AG09309 (cell line): ENCODE data around the gene ADPRH.

ENCODE experiments used
- DNase-seq: peaks from one replicate; pipeline ENCODE4 v3.0.0-alpha.2; 2010; ENCODE audit warnings: low read depth
- H3K4me3 ChIP-seq: 2 replicates; pipeline ENCODE4 v1.5.1; 2011; ENCODE audit warnings: mild to moderate bottlenecking, low read depth, low read length, moderate library complexity; ENCODE audit not compliant: control insufficient read depth
- TF ChIP-seq, protein P1 (sequence below): IDR thresholded peaks from 2 replicates; pipeline ENCODE4 v1.5.1; 2011; ENCODE audit warnings: mild to moderate bottlenecking, low read depth, low read length, inconsistent platforms; ENCODE audit not compliant: insufficient read depth, control insufficient read depth; ENCODE audit errors: missing control alignments

ADPRH gene

DNA sequence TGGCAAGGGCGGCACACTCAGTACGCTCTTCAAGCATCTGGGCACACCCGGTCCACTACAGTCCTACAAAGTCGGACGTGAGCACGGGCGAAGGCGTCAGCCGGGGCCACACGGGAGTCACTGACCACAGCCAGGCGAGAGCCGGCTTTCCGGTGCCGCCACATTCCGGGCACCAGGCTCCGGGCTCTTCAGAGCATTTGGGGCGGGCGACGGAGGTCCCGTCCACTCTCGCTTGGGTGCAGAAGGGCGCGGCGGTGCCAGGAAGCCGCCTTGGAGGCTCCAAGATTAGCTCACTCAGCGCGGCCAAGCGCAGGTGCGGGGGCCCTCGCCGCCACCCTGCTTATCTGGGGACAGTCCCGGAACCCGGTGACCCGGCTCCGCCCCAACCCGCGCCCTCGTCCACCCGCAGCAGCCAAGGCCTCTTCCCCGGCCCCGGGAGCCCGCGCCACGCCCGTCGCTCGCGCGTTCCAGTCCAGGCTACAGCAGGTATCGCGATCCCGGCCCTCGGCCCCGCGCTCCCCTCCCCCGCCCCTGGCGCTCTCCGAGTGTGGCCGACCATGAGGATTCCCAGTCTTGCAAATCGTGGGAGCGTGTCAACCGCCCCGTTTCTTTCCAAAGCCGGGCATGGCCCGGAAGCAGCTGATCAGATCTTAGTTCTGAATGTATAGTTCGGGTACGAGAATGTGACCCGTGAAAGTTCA, at the start of gene ADPRH:
TSS of gene ADPRH (plus strand) at position 127 of the 701 bp plus-strand sequence. CDS start 2,678 bp downstream, outside the sequence.
- H3K4me3 ChIP-seq, result peak within 1 kb of the TSS; percentile 60
- DNase-seq, result no peak
- TF ChIP-seq, protein P1, sequence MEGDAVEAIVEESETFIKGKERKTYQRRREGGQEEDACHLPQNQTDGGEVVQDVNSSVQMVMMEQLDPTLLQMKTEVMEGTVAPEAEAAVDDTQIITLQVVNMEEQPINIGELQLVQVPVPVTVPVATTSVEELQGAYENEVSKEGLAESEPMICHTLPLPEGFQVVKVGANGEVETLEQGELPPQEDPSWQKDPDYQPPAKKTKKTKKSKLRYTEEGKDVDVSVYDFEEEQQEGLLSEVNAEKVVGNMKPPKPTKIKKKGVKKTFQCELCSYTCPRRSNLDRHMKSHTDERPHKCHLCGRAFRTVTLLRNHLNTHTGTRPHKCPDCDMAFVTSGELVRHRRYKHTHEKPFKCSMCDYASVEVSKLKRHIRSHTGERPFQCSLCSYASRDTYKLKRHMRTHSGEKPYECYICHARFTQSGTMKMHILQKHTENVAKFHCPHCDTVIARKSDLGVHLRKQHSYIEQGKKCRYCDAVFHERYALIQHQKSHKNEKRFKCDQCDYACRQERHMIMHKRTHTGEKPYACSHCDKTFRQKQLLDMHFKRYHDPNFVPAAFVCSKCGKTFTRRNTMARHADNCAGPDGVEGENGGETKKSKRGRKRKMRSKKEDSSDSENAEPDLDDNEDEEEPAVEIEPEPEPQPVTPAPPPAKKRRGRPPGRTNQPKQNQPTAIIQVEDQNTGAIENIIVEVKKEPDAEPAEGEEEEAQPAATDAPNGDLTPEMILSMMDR, result no peak

DNA sequence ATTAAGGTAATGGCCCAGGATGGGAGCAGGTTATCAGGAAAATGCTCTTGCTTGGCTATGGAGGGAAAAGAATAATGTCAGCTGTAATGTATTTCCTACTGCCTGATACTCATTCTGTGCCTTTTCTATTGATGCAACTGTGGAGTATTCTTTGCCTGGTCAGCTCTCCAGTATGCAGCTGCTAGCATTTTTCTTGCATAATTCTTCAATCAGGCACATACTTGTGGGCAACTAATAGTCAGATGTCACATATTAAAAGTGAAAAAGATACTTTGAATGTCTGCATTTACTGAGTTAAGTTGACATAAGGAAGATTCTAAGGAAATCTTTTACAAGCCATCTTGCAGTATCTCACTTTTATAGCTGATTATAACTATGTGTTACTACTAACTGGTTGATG, 49.4 kb upstream of the ADPRH start:
- TF ChIP-seq, protein P1, result no peak
- DNase-seq, result peak; percentile 74
- H3K4me3 ChIP-seq, result no peak overlapping the region

DNA sequence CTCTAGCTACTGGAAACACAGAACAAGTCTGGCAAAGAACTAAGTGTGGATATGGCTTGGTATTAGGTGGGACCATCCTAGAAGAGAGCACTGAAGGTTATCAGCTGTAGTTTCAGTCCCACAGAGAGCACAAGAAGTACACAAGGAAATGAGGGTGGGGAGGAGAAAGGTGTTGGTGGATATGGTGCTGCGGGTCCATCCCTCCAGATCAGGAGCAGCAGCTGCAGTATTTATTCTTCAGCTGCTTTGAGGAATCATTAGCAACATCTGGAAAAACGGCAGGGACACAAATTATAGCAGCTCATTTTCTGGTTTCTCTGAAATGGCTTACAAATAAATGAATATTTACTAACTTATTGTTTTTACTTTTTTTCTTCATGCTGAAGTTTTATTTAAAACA, 48.8 kb upstream of the ADPRH start:
- no peak overlapping the region for H3K4me3 ChIP-seq
- no peak for DNase-seq
- TF ChIP-seq, protein P1, result no peak

GRCh38 chr3:119531151-119531550, 48.1 kb upstream of the ADPRH start:
- TF ChIP-seq, protein P1, result no peak
- DNase-seq, result no peak
- no peak overlapping the region for H3K4me3 ChIP-seq

DNA sequence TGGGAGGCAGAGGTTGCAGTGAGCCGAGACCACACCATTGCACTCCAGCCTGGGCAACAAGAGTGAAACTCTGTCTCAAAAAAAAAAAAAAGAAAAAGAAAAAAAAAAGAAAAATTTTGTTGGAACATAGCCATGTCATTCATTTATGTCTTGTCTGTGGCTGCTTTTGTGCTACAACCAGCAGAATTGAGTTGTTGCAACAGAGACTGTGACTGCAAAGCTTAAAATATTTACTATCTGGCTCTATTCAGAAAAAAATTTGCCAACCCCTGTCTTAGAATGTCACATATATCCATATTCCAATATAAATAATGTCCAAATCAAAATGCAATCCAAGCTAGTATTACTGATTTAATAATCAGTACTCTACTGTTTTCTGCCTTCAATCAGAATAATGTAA, 45.0 kb upstream of the ADPRH start:
- no peak overlapping the region for H3K4me3 ChIP-seq
- TF ChIP-seq, protein P1, result no peak
- DNase-seq, result no peak

- no peak for DNase-seq
- TF ChIP-seq, protein P1, result no peak
- H3K4me3 ChIP-seq, result no peak overlapping the region
Measured at GRCh38 chr3:119536757-119537156, 42.5 kb upstream of the ADPRH start.

GRCh38 chr3:119538772-119539171, 40.5 kb upstream of the ADPRH start:
- DNase-seq, result no peak
- H3K4me3 ChIP-seq, result no peak overlapping the region
- TF ChIP-seq, protein P1, result no peak
